ENCODE data around the gene EFNA2.

- TF ChIP-seq POLR2A (IDR thresholded peaks at IDR 0.05) = no peak
- TF ChIP-seq CTCF (IDR thresholded peaks at IDR 0.05) = no peak
These were observed 1.2 kb upstream of the EFNA2 start for GRCh38 chr19:1284293-1284978.

Measured in uterus (tissue), 2 donors.